Activated naive CD8-positive, alpha-beta T cell treated with anti-CD3 and anti-CD28 coated beads, Interleukin-2, amount 10 ng/mL, durations not matched to agents 7 days and 5 days (primary cell): Measurements from ENCODE around the gene HCK. TPM values are rescaled to one million over a fixed set of nuclear protein-coding genes. Genes with fewer than 3 reads are reported as not detected.
"Not testable (repeated sequence)": the region's sequence is repeated elsewhere in the genome, so short reads cannot be mapped to it uniquely, and the experiment has no call there.

Experiments
- ATAC-seq: fragments of 150-1000 bp; cut with Tn5 transposase; one replicate; pipeline ENCODE4 v1.10.0; 2021; ENCODE audit warnings: low read depth, moderate library complexity
- POLR2A ChIA-PET: fragments of 350-600 bp; sonication (Branson Sonifier 250); formaldehyde crosslinking; loops from one replicate; lab custom pipeline; 2021; ENCODE audit warnings: antibody characterized with exemption; lab: Charles Lee
- DNase-seq: peaks from one replicate; pipeline ENCODE4 v3.0.0; 2021
- H3K27ac Mint-ChIP-seq: one replicate; pipeline ENCODE4 v1.8.0; 2022; ENCODE audit warnings: mild to moderate bottlenecking, mixed read lengths
- H3K27me3 Mint-ChIP-seq: one replicate; pipeline ENCODE4 v1.8.0; 2022; ENCODE audit warnings: mild to moderate bottlenecking, moderate library complexity, mixed read lengths
- H3K36me3 Mint-ChIP-seq: one replicate; pipeline ENCODE4 v1.8.0; 2021; ENCODE audit warnings: mild to moderate bottlenecking, mixed read lengths
- H3K4me1 Mint-ChIP-seq: one replicate; pipeline ENCODE4 v1.8.0; 2021; ENCODE audit warnings: mixed read lengths
- H3K4me3 Mint-ChIP-seq: one replicate; pipeline ENCODE4 v1.8.0; 2022; ENCODE audit warnings: mild to moderate bottlenecking, moderate library complexity, mixed read lengths
- H3K9me3 Mint-ChIP-seq: one replicate; pipeline ENCODE4 v1.8.0; 2021; ENCODE audit warnings: mixed read lengths
- total RNA-seq, 2 experiments: library from RNA; stranded (reverse); gene quantifications; one replicate each; pipeline ENCODE4 v1.2.3, GENCODE V29; 2021

HCK gene
- total RNA-seq, 2 experiments from 2014 or later = 0.61 to 0.79 TPM

GRCh38 chr20:32109392-32110172 is 57.5 kb downstream of the HCK start, which contains the start of gene TM9SF4:
TM9SF4 (plus strand) TSS chr20:32109714; CDS start chr20:32109741, 27 bp downstream.
- Mint-ChIP-seq H3K9me3 (no peaks in the 10 kb centered on the region), H3K27me3 (no peaks in the 10 kb centered on the region), H3K4me1 (peaks cover 21% of the 10 kb centered on the region), H3K4me3 (peak within 1 kb of the TSS; percentile 99), H3K36me3 (peaks cover 7% of the 10 kb centered on the region), H3K27ac (peak within 1 kb of the TSS; percentile 100)
- ATAC-seq (peak; percentile 82), DNase-seq (peak; percentile 92)
- POLR2A ChIA-PET = interaction anchor here (0.9 kb wide), 1 partner anchor 18 kb away, joined by 3 read pairs; no protein-coding TSS in a partner anchor

GRCh38 chr20:32110173-32110704 is 58.2 kb downstream of the HCK start:
- ATAC-seq (no peak), DNase-seq (no peak)
- Mint-ChIP-seq H3K4me3 (peak overlapping the region; percentile 99), H3K4me1 (peaks cover 26% of the 10 kb centered on the region), H3K36me3 (peaks cover 11% of the 10 kb centered on the region), H3K9me3 (no peaks in the 10 kb centered on the region), H3K27ac (peak overlapping the region; percentile 100), H3K27me3 (no peaks in the 10 kb centered on the region)
- POLR2A ChIA-PET = no interaction called here

- Mint-ChIP-seq H3K27me3 (no peaks in the 10 kb centered on the region), H3K4me3 (peak overlapping the region; percentile 99), H3K36me3 (peaks cover 11% of the 10 kb centered on the region), H3K4me1 (peaks cover 26% of the 10 kb centered on the region), H3K27ac (peak overlapping the region; percentile 100), H3K9me3 (no peaks in the 10 kb centered on the region)
- no peak for DNase-seq
- POLR2A ChIA-PET = no interaction called here
- no peak for ATAC-seq
Observed at GRCh38 chr20:32110727-32111126, 58.7 kb downstream of the HCK start.

DNA sequence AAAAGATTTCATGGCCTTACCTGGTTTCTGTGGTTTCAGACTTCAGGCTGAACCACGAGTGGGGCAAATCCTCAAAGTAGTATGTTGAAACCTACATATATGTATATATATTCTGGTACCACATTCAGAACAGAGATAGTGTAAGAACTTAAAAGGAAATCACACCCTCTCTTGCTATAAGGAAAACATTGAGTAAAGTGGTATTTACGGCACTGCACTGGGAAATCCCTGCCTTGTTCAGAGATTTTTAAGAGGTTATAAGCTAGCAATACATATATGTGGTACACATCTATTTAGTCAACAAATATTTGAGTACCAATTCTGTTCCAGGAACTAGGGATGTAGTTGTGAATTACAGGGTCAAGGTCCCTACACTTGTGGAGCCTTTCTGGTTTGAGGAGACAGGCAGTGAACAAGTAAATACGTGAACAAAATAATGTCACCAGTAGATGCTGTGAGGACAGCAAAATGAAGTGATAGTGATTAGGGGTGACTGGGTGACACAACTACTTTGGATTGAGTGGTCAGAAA is 59.2 kb downstream of the HCK start:
- Mint-ChIP-seq H3K36me3 (peaks cover 11% of the 10 kb centered on the region), H3K9me3 (no peaks in the 10 kb centered on the region), H3K27ac (no peak overlapping the region), H3K27me3 (no peaks in the 10 kb centered on the region), H3K4me3 (peak overlapping the region; percentile 99), H3K4me1 (peaks cover 29% of the 10 kb centered on the region)
- ATAC-seq (no peak), DNase-seq (no peak)
- POLR2A ChIA-PET = no interaction called here

GRCh38 chr20:32111753-32112152 is 59.7 kb downstream of the HCK start:
- POLR2A ChIA-PET = no interaction called here
- H3K27ac Mint-ChIP-seq = no peak overlapping the region
- no peak overlapping the region for H3K4me3 Mint-ChIP-seq

DNA sequence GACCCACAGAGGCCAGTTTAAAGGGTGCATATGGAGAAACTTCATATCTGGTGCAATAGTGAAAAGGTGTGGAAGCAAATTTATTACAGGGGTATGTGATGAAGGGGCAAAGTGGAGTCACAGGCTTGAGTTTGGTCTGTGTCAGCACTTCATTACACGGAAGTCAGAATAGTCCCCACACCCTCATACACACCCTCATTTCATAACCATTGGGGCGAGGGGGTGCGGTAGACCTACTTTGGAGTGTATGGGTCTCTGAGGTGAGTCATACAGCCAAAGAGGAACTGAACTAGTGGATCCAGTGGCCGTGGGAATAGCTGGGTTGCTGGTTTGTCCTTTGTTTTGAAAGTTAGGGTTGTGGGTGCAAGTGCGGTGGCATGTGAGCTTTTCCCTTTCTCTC is 60.8 kb downstream of the HCK start:
- no peaks in the 10 kb centered on the region for H3K27me3 Mint-ChIP-seq
- H3K36me3 Mint-ChIP-seq = peaks cover 13% of the 10 kb centered on the region
- ATAC-seq (no peak), DNase-seq (no peak)
- POLR2A ChIA-PET = no interaction called here
- peaks cover 35% of the 10 kb centered on the region for H3K4me1 Mint-ChIP-seq
- H3K4me3 Mint-ChIP-seq = no peak overlapping the region
- H3K9me3 Mint-ChIP-seq = no peaks in the 10 kb centered on the region
- H3K27ac Mint-ChIP-seq = no peak overlapping the region

More at GRCh38 chr20:32111753-32112152, 59.7 kb downstream of the HCK start:
- no peaks in the 10 kb centered on the region for H3K9me3 Mint-ChIP-seq
- ATAC-seq (no peak), DNase-seq (no peak)
- H3K4me1 Mint-ChIP-seq = peaks cover 32% of the 10 kb centered on the region
- H3K27me3 Mint-ChIP-seq = no peaks in the 10 kb centered on the region
- peaks cover 13% of the 10 kb centered on the region for H3K36me3 Mint-ChIP-seq

GRCh38 chr20:32113591-32114260 is 61.7 kb downstream of the HCK start:
- DNase-seq (no peak), ATAC-seq (no peak)
- no peak overlapping the region for H3K4me3 Mint-ChIP-seq
- POLR2A ChIA-PET = no interaction called here
- H3K27me3 Mint-ChIP-seq = no peaks in the 10 kb centered on the region
- H3K9me3 Mint-ChIP-seq = no peaks in the 10 kb centered on the region
- peaks cover 35% of the 10 kb centered on the region for H3K4me1 Mint-ChIP-seq
- no peak overlapping the region for H3K27ac Mint-ChIP-seq
- H3K36me3 Mint-ChIP-seq = peaks cover 13% of the 10 kb centered on the region

DNA sequence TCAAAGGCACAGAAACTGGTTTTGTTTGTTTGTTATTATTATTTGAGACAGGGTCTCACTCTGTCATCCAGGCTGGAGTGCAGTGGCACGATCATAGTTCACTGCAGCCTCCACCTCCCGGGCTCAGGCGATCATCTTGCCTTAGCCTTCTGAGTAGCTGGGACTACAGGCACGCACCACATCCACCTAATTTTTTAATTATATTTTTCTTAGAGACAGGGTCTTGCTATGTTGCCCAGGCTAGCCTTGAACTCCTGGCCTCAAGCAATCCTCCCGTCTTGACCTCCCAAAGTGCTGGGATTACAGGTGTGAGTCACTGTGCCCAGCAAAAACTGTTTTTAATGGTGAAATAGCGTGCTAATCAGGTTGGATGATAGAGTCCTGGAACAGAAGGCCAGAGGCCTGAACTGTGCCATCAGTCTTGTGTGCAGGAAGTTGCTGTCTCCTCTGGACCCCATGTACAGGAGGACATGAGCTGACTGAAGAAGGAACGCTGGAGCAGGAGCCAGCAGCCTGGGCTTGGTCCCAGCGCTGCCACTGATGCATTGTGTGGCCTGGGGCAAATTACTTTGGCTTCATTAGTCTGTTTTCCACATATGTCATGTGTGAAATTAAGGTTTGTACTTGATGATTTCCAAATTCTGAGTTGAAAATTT is 62.4 kb downstream of the HCK start:
- no peak overlapping the region for H3K27ac Mint-ChIP-seq
- no peak for ATAC-seq
- peaks cover 35% of the 10 kb centered on the region for H3K4me1 Mint-ChIP-seq
- no peaks in the 10 kb centered on the region for H3K9me3 Mint-ChIP-seq
- no peaks in the 10 kb centered on the region for H3K27me3 Mint-ChIP-seq
- POLR2A ChIA-PET = interaction anchor here (0.5 kb wide), 1 partner anchor 234 kb away, joined by 4 read pairs; no protein-coding TSS in a partner anchor
- H3K4me3 Mint-ChIP-seq = no peak overlapping the region
- DNase-seq = no peak
- H3K36me3 Mint-ChIP-seq = peaks cover 13% of the 10 kb centered on the region

DNA sequence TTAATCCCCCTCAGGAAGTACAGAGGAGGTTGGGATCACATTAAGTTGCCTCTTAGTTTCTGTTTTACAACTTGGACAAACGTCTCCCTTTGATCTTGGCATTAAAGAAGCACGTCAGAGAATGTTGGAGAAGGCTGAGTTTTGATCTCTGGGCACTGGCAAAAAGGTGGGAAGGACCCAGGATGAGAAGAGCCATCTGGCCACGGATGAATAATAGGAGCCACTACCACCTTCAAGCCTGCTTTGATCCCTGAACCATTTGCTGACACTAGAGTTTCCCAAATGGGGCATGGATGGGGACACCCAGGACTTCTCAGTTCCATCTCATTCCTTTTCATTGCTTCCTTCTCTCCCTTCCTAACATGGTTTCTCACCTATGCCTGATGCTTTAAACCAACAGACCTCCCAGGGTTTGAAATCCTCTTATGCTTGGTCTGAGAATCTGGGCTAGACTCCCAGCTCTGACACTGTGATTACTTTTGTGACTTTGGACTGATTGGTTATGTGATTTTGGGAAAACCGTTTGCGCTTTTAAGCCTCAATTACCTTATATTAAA is 63.2 kb downstream of the HCK start:
- no peak for DNase-seq
- peaks cover 32% of the 10 kb centered on the region for H3K4me1 Mint-ChIP-seq
- no peak overlapping the region for H3K4me3 Mint-ChIP-seq
- H3K27me3 Mint-ChIP-seq = no peaks in the 10 kb centered on the region
- H3K36me3 Mint-ChIP-seq = peaks cover 13% of the 10 kb centered on the region
- POLR2A ChIA-PET = no interaction called here
- H3K27ac Mint-ChIP-seq = no peak overlapping the region
- ATAC-seq = no peak
- no peaks in the 10 kb centered on the region for H3K9me3 Mint-ChIP-seq

DNA sequence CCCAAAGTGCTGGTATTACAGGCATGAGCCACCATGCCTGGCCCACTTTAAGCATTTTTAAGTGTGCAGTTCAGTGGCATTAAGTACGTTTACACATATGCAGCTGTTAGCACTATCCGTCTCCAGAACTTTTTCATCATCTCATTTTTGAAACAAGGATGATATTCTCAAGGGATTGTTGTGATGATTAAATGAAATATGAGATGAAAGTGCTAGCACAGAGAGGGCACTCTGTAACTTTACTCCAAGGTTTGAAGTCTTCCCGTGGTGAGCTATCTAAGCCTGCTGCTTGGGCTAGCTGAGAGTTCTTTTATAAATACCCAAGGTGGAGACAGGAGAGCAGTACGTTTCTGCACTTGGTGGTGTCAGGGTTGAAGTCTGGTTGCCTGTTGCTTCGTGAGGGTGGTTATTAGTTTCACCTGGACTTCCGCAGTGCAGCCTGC is 64.1 kb downstream of the HCK start:
- DNase-seq = no peak
- POLR2A ChIA-PET = interaction anchor here (0.8 kb wide), 1 partner anchor 8 kb away, joined by 3 read pairs; no protein-coding TSS in a partner anchor
- peaks cover 26% of the 10 kb centered on the region for H3K4me1 Mint-ChIP-seq
- H3K36me3 Mint-ChIP-seq = peaks cover 13% of the 10 kb centered on the region
- no peak overlapping the region for H3K27ac Mint-ChIP-seq
- no peaks in the 10 kb centered on the region for H3K9me3 Mint-ChIP-seq
- H3K27me3 Mint-ChIP-seq = no peaks in the 10 kb centered on the region
- H3K4me3 Mint-ChIP-seq = no peak overlapping the region
- ATAC-seq = no peak

- not testable (repeated sequence) for H3K4me3 Mint-ChIP-seq, H3K27ac Mint-ChIP-seq, H3K9me3 Mint-ChIP-seq, H3K27me3 Mint-ChIP-seq, H3K36me3 Mint-ChIP-seq, ATAC-seq, DNase-seq
- H3K4me1 Mint-ChIP-seq = peaks cover 19% of the 10 kb centered on the region
- POLR2A ChIA-PET = interaction anchor here (0.8 kb wide), 1 partner anchor 9 kb away, joined by 3 read pairs; no protein-coding TSS in a partner anchor
Observed at GRCh38 chr20:32116796-32117195, 64.8 kb downstream of the HCK start.

GRCh38 chr20:32118427-32118826 is 66.4 kb downstream of the HCK start:
- POLR2A ChIA-PET, DNase-seq, H3K27ac Mint-ChIP-seq, ATAC-seq, H3K4me3 Mint-ChIP-seq, H3K27me3 Mint-ChIP-seq, H3K9me3 Mint-ChIP-seq: not testable (repeated sequence)
- H3K4me1 Mint-ChIP-seq = peaks cover 16% of the 10 kb centered on the region
- peaks cover 11% of the 10 kb centered on the region for H3K36me3 Mint-ChIP-seq
